B cell (primary cell): ENCODE results near the gene SATB1.

ENCODE experiments used
- CTCF ChIP-seq: fragments of 200-600 bp; IDR thresholded peaks from one replicate; pipeline ENCODE4 v1.8.0; 2022; ENCODE audit warnings: antibody characterized with exemption, mild to moderate bottlenecking
- EZH2 ChIP-seq: IDR thresholded peaks from 2 replicates; pipeline ENCODE4 v1.6.1; 2012; ENCODE audit warnings: borderline replicate concordance, low read depth, mild to moderate bottlenecking, moderate library complexity, low read length; ENCODE audit not compliant: insufficient read depth, poor library complexity, severe bottlenecking

- TF ChIP-seq CTCF = no peak
- TF ChIP-seq EZH2 = no peak
These were observed 26.7 kb downstream of the SATB1 start for GRCh38 chr3:18398448-18398847.
